H1 (cell line): ENCODE results near the gene DGAT2. TPM values are rescaled to one million over a fixed set of nuclear protein-coding genes. Genes with fewer than 3 reads are reported as not detected.

Source experiments
- CTCF ChIA-PET: fragments of 300-600 bp; sonication (Branson Sonifier 250); formaldehyde crosslinking; loops from one replicate; lab custom pipeline; 2021; ENCODE audit not compliant: partially characterized antibody; lab: Charles Lee
- POLR2A ChIA-PET: fragments of 300-600 bp; sonication (Branson Sonifier 250); formaldehyde crosslinking; loops from one replicate; lab custom pipeline; 2021; ENCODE audit warnings: inconsistent platforms; ENCODE audit not compliant: partially characterized antibody; lab: Charles Lee
- DNase-seq, 2 experiments: peaks; one replicate each; pipeline versions ENCODE4 v3.0.0 to v3.0.0-alpha.2; 2010 to 2022; ENCODE audit warnings: low spot score in 2 of 2, low read depth in 1 of 2, mixed read lengths in 1 of 2
- FAIRE-seq: peaks from 2 replicates; lab custom pipeline; 2011; peaks lifted over from hg19 to GRCh38; lab: Jason Lieb, UNC
- H2AFZ ChIP-seq: 2 replicates; pipeline ENCODE4 v1.8.1; 2012; ENCODE audit warnings: low read length, inconsistent platforms
- H2AK5ac ChIP-seq: 2 replicates; pipeline ENCODE4 v1.6.1; 2013; ENCODE audit warnings: low read depth, low read length
- H2BK120ac ChIP-seq: replicated peaks from 2 replicates; pipeline ENCODE3; 2013; ENCODE audit warnings: low read depth, low read length, inconsistent platforms
- H2BK12ac ChIP-seq: 2 replicates; pipeline ENCODE4 v1.6.1; 2013; ENCODE audit warnings: low read depth, low read length
- H2BK15ac ChIP-seq: 2 replicates; pipeline ENCODE4 v1.6.1; 2013; ENCODE audit warnings: low read length
- H2BK20ac ChIP-seq: 2 replicates; pipeline ENCODE4 v1.6.1; 2013; ENCODE audit warnings: low read length
- H2BK5ac ChIP-seq: 2 replicates; pipeline ENCODE4 v1.6.1; 2013; ENCODE audit warnings: low read depth, low read length
- H3K14ac ChIP-seq: 2 replicates; pipeline ENCODE4 v1.6.1; 2013; ENCODE audit warnings: inconsistent platforms; ENCODE audit not compliant: insufficient read length
- H3K18ac ChIP-seq: 2 replicates; pipeline ENCODE4 v1.6.1; 2013; ENCODE audit warnings: low read length; ENCODE audit errors: extremely low read depth
- H3K23ac ChIP-seq: 2 replicates; pipeline ENCODE4 v1.6.1; 2013; ENCODE audit warnings: inconsistent platforms; ENCODE audit not compliant: insufficient read length
- H3K23me2 ChIP-seq: 2 replicates; pipeline ENCODE4 v1.6.1; 2013; ENCODE audit warnings: low read depth, low read length
- H3K27ac ChIP-seq: 2 replicates; pipeline ENCODE4 v1.6.1; 2011; ENCODE audit warnings: low read depth, low read length, inconsistent platforms
- H3K27me3 ChIP-seq, 4 experiments: replicated peaks in 1 of 4; 1 replicate in 1 of 4; 2 replicates in 3 of 4; pipeline versions ENCODE4 v1.6.1 to v1.8.1; 2011 to 2013; ENCODE audit warnings: low read length in 3 of 4, mild to moderate bottlenecking in 3 of 4, inconsistent platforms in 2 of 4, mixed read lengths in 2 of 4, moderate library complexity in 1 of 4; ENCODE audit not compliant: control insufficient read depth in 3 of 4, insufficient read depth in 3 of 4; ENCODE audit errors: extremely low read depth in 1 of 4
- H3K36me3 ChIP-seq, 4 experiments: 2 replicates each; pipeline versions ENCODE4 v1.6.1 to v1.8.1; 2011 to 2013; ENCODE audit warnings: mild to moderate bottlenecking in 4 of 4, low read length in 3 of 4, moderate library complexity in 2 of 4, control low read depth in 1 of 4, inconsistent platforms in 1 of 4; ENCODE audit not compliant: insufficient read depth in 4 of 4, control insufficient read depth in 2 of 4
- H3K4ac ChIP-seq: replicated peaks from 2 replicates; pipeline ENCODE3; 2013; ENCODE audit warnings: low read length, low read depth, mixed read lengths, inconsistent platforms; ENCODE audit not compliant: insufficient read length
- H3K4me1 ChIP-seq, 4 experiments: replicated peaks in 1 of 4; 1 replicate in 1 of 4; 2 replicates in 3 of 4; pipeline versions ENCODE4 v1.6.1 to v1.8.1; 2011 to 2013; ENCODE audit warnings: low read length in 3 of 4, inconsistent platforms in 2 of 4, mixed read lengths in 1 of 4; ENCODE audit not compliant: insufficient read depth in 4 of 4, control insufficient read depth in 3 of 4
- H3K4me2 ChIP-seq, 2 experiments: 2 replicates each; pipeline versions ENCODE4 v1.6.1 to v1.8.1; 2011 to 2013; ENCODE audit warnings: low read depth in 2 of 2, low read length in 2 of 2, control low read depth in 1 of 2, inconsistent platforms in 1 of 2, mild to moderate bottlenecking in 1 of 2; ENCODE audit not compliant: insufficient read depth in 1 of 2
- H3K4me3 ChIP-seq, 4 experiments: fragments of 200-600, 300-600 bp in 1 of 4; sonication (generic), shearing (Covaris generic), sonication (Bioruptor Twin) in 1 of 4; 2 replicates each; pipeline versions ENCODE4 v1.5.1 to v1.8.1; 2011 to 2016; ENCODE audit warnings: low read length in 4 of 4, low read depth in 3 of 4, control low read depth in 2 of 4, inconsistent platforms in 2 of 4, mild to moderate bottlenecking in 2 of 4, mixed read lengths in 1 of 4, moderate library complexity in 1 of 4; ENCODE audit not compliant: insufficient read depth in 2 of 4; ENCODE audit errors: extremely low read depth in 1 of 4
- H3K56ac ChIP-seq: replicated peaks from 2 replicates; pipeline ENCODE3; 2013; ENCODE audit warnings: low read depth, mild to moderate bottlenecking, mixed read lengths, low read length, inconsistent platforms; ENCODE audit not compliant: insufficient read length
- H3K79me1 ChIP-seq: 2 replicates; pipeline ENCODE4 v1.6.1; 2013; ENCODE audit warnings: low read depth, low read length, control low read depth
- H3K79me2 ChIP-seq, 2 experiments: 2 replicates each; pipeline versions ENCODE4 v1.6.1 to v1.8.1; 2012 to 2013; ENCODE audit warnings: low read length in 2 of 2, mild to moderate bottlenecking in 2 of 2, inconsistent platforms in 1 of 2; ENCODE audit not compliant: insufficient read depth in 2 of 2, control insufficient read depth in 1 of 2
- H3K9ac ChIP-seq, 4 experiments: replicated peaks in 1 of 4; 1 replicate in 1 of 4; 2 replicates in 3 of 4; pipeline versions ENCODE4 v1.6.1 to v1.8.1; 2011 to 2013; ENCODE audit warnings: low read depth in 3 of 4, low read length in 3 of 4, control low read depth in 2 of 4, mild to moderate bottlenecking in 2 of 4, moderate library complexity in 2 of 4, inconsistent platforms in 1 of 4; ENCODE audit errors: extremely low read depth in 1 of 4
- H3K9me3 ChIP-seq, 2 experiments: 2 replicates each; pipeline versions ENCODE4 v1.6.1 to v1.8.1; 2012 to 2013; ENCODE audit warnings: mild to moderate bottlenecking in 2 of 2, moderate library complexity in 2 of 2, control low read depth in 1 of 2, inconsistent platforms in 1 of 2, low read depth in 1 of 2, low read length in 1 of 2, mixed read lengths in 1 of 2; ENCODE audit not compliant: insufficient read depth in 2 of 2
- H4K20me1 ChIP-seq, 2 experiments: replicated peaks in 1 of 2; 2 replicates each; pipeline versions ENCODE3 to v1.8.1; 2011 to 2013; ENCODE audit warnings: inconsistent platforms in 2 of 2, low read length in 2 of 2, mild to moderate bottlenecking in 1 of 2; ENCODE audit not compliant: insufficient read depth in 2 of 2, control insufficient read depth in 1 of 2
- H4K5ac ChIP-seq: 2 replicates; pipeline ENCODE4 v1.6.1; 2013; ENCODE audit warnings: low read length, low read depth, mixed read lengths, inconsistent platforms; ENCODE audit not compliant: insufficient read length
- H4K8ac ChIP-seq: 2 replicates; pipeline ENCODE4 v1.8.0; 2013; ENCODE audit warnings: mild to moderate bottlenecking, moderate library complexity, low read length, inconsistent platforms; ENCODE audit not compliant: insufficient read depth; ENCODE audit errors: extremely low read depth
- H4K91ac ChIP-seq: replicated peaks from 2 replicates; pipeline ENCODE3; 2013; ENCODE audit warnings: low read length, mixed read lengths, inconsistent platforms; ENCODE audit not compliant: insufficient read length
- BCL11A ChIP-seq, 2 experiments: IDR thresholded peaks; one replicate each; pipeline ENCODE4 v1.6.1; 2011; ENCODE audit warnings: low read depth in 2 of 2, low read length in 2 of 2, mild to moderate bottlenecking in 2 of 2
- CREB1 ChIP-seq: IDR thresholded peaks from 2 replicates; pipeline ENCODE4 v1.6.1; 2012; ENCODE audit warnings: inconsistent platforms
- EZH2 ChIP-seq: fragments of 200-600 bp; sonication (generic); IDR thresholded peaks from 2 replicates; pipeline ENCODE4 v1.7.1; 2012; ENCODE audit warnings: low read depth, mild to moderate bottlenecking, moderate library complexity, low read length, inconsistent platforms; ENCODE audit not compliant: severe bottlenecking
- RFX5 ChIP-seq: IDR thresholded peaks from 2 replicates; pipeline ENCODE4 v1.6.1; 2011; ENCODE audit warnings: low read depth, low read length, improper control_type of control experiment, borderline replicate concordance
- SIN3A ChIP-seq, 2 experiments: IDR thresholded peaks in 1 of 2; conservative IDR thresholded peaks in 1 of 2; 2 replicates each; pipeline ENCODE4 v1.6.1; 2011 to 2012; ENCODE audit warnings: low read length in 2 of 2, improper control_type of control experiment in 1 of 2, low read depth in 1 of 2, mild to moderate bottlenecking in 1 of 2
- ZNF274 ChIP-seq: IDR thresholded peaks from 2 replicates; pipeline ENCODE4 v1.7.0; 2012; ENCODE audit warnings: low read length, borderline replicate concordance; ENCODE audit errors: extremely low read depth
- WGBS, 2 experiments: shearing (Covaris generic) in 1 of 2; methylation state at CpG; one replicate each; pipeline versions ENCODE4 v1.1.6 to v1.1.7; 2013 to 2015; ENCODE audit warnings: low lambda C conversion rate in 2 of 2, mixed read lengths in 2 of 2, inconsistent platforms in 1 of 2, low coverage in 1 of 2, missing lambda C conversion rate in 1 of 2; ENCODE audit not compliant: insufficient replicate concordance in 2 of 2, insufficient coverage in 1 of 2, insufficient read length in 1 of 2; ENCODE audit errors: extremely low coverage in 1 of 2, missing lambda C conversion rate in 1 of 2; 5-methylcytosine and 5-hydroxymethylcytosine counted together
- polyA plus RNA-seq, 7 experiments: library from polyadenylated mRNA; depleted of rRNA in 3 of 7; stranded (reverse) in 5 of 7; unstranded in 2 of 7; fragments of >200 nt in 5 of 7; fragments of 200-250 nt in 2 of 7; gene quantifications; 1 replicate in 5 of 7; 2 replicates in 1 of 7; 4 replicates in 1 of 7; pipeline versions ENCODE4 v1.2.1 to v1.2.3, GENCODE V29; 2011 to 2013; ENCODE audit warnings: missing spikeins in 2 of 7, mixed read lengths in 2 of 7
- total RNA-seq: library from RNA; stranded (reverse); fragmentation: NEBNext Ultra II Directional; extraction: Animal tissue kit (Norgen Biotek cat#: 25700); gene quantifications from 2 replicates; pipeline ENCODE4 v1.2.1, GENCODE V29; 2021

Gene DGAT2
- total and polyA plus RNA-seq, 2 of the 8 experiments (the other 6 are each of a cell fraction or from before 2014, with no cell fraction given) = 3.2 to 5.9 TPM

- Histone ChIP-seq H3K23ac (no peak overlapping the region), H2BK12ac (no peak overlapping the region), H3K4me2 (no peak overlapping the region), H4K5ac (no peak overlapping the region), H3K27ac (no peak overlapping the region), H4K91ac (no peak overlapping the region), H3K27me3 (no peaks in the 10 kb centered on the region), H3K4ac (no peak overlapping the region), H4K20me1 (peaks cover 0 to 3% of the 10 kb centered on the region in 2 experiments), H2AK5ac (no peak overlapping the region), H3K79me1 (no peaks in the 10 kb centered on the region; the same call in none of the 2 replicates), H3K18ac (no peak overlapping the region), H3K36me3 (no peaks in the 10 kb centered on the region), H3K23me2 (no peaks in the 10 kb centered on the region), H3K56ac (no peak overlapping the region), H3K79me2 (peaks cover 0 to 11% of the 10 kb centered on the region in 2 experiments; a peak in 2 of 4 replicates), H4K8ac (no peak overlapping the region), H2BK5ac (no peak overlapping the region), H3K9ac (no peak overlapping the region), H3K4me1 (no peaks in the 10 kb centered on the region; a peak in 1 of 7 replicates), H2AFZ (no peak overlapping the region), H2BK20ac (no peak overlapping the region), H2BK120ac (no peak overlapping the region), H3K14ac (no peak overlapping the region), H3K4me3 (no peak overlapping the region), H3K9me3 (no peaks in the 10 kb centered on the region), H2BK15ac (no peak overlapping the region)
- no peak for DNase-seq
- WGBS, 2 experiments = 83% methylated on average over 5 of the region's 5 CpGs; no CpG with 5 or more reads in 1 of the 2 experiments
- CTCF ChIA-PET = no interaction called here
- POLR2A ChIA-PET = interaction anchor here (1.2 kb wide), 1 partner anchor 419 kb away, joined by 3 read pairs; no protein-coding TSS in a partner anchor
- FAIRE-seq = no peak
- TF ChIP-seq EZH2 = no peak
- no peak for TF ChIP-seq BCL11A (IDR thresholded peaks at IDR 0.05; ENCODE audit: low read depth in 2 of 2, low read length in 2 of 2)
- no peak for TF ChIP-seq SIN3A (conservative IDR thresholded peaks at IDR 0.05 in 1 of 2, IDR thresholded peaks at IDR 0.05 in 1 of 2; ENCODE audit: low read depth in 1 of 2, low read length in 2 of 2)
- TF ChIP-seq RFX5 = no peak
- TF ChIP-seq CREB1 = no peak
- TF ChIP-seq ZNF274 = no peak
Observed at GRCh38 chr11:75827562-75827961, 59.0 kb downstream of the DGAT2 start.
